SK-N-SH treated with all-trans-retinoic acid at 6 μM for 48 hours (cell line): ENCODE data around the gene OBP2A.
"Not testable (repeated sequence)": the region's sequence is repeated elsewhere in the genome, so short reads cannot be mapped to it uniquely, and the experiment has no call there.

ENCODE experiments used
- ATAC-seq: fragments of 200-7000 bp; cut with Tn5 transposase; 3 replicates; pipeline ENCODE4 v1.9.1; 2020; ENCODE audit warnings: mild to moderate bottlenecking, moderate library complexity
- ARNTL ChIP-seq: fragments of 450-650 bp; formaldehyde crosslinking; IDR thresholded peaks from 2 replicates; pipeline ENCODE4 v1.5.0; 2020; ENCODE audit warnings: low read depth, mild to moderate bottlenecking, moderate library complexity, borderline replicate concordance
- BACH2 ChIP-seq: fragments of 250-450 bp; sonication (Bioruptor Pico); IDR thresholded peaks from 2 replicates; pipeline ENCODE4 v1.9.0; 2021; ENCODE audit warnings: mild to moderate bottlenecking, borderline replicate concordance
- CSDC2 ChIP-seq: fragments of 250-450 bp; sonication (Bioruptor Pico); IDR thresholded peaks from 2 replicates; pipeline ENCODE4 v1.5.0; 2020; ENCODE audit warnings: mild to moderate bottlenecking, moderate library complexity
- ESRRG ChIP-seq: fragments of 250-450 bp; sonication (Bioruptor Pico); IDR thresholded peaks from 2 replicates; pipeline ENCODE4 v1.6.1; 2021; ENCODE audit warnings: mild to moderate bottlenecking
- GLIS3 ChIP-seq: fragments of 250-450 bp; sonication (Bioruptor Pico); IDR thresholded peaks from 2 replicates; pipeline ENCODE4 v1.5.0; 2020; ENCODE audit warnings: mild to moderate bottlenecking, moderate library complexity
- ISL1 ChIP-seq: fragments of 250-450 bp; sonication (Bioruptor Pico); IDR thresholded peaks from 2 replicates; pipeline ENCODE4 v2.1.2; 2022; ENCODE audit warnings: mild to moderate bottlenecking, moderate library complexity
- OSR1 ChIP-seq: fragments of 250-450 bp; sonication (Bioruptor Pico); IDR thresholded peaks from 2 replicates; pipeline ENCODE4 v1.8.0; 2022; ENCODE audit warnings: moderate library complexity, mild to moderate bottlenecking, inconsistent platforms
- PATZ1 ChIP-seq: fragments of 250-450 bp; sonication (Bioruptor Pico); IDR thresholded peaks from 2 replicates; pipeline ENCODE4 v1.8.0; 2020; ENCODE audit warnings: mild to moderate bottlenecking, moderate library complexity, borderline replicate concordance
- POU6F1 ChIP-seq: fragments of 250-450 bp; sonication (Bioruptor Pico); IDR thresholded peaks from 2 replicates; pipeline ENCODE4 v1.8.0; 2021; ENCODE audit warnings: low read depth, mild to moderate bottlenecking, moderate library complexity, borderline replicate concordance
- PPARA ChIP-seq: fragments of 250-450 bp; sonication (Bioruptor Pico); IDR thresholded peaks from 2 replicates; pipeline ENCODE4 v1.5.0; 2020; ENCODE audit warnings: mild to moderate bottlenecking, borderline replicate concordance
- RARB ChIP-seq: fragments of 250-450 bp; sonication (Bioruptor Pico); IDR thresholded peaks from 2 replicates; pipeline ENCODE4 v1.8.0; 2021; ENCODE audit warnings: mild to moderate bottlenecking, moderate library complexity
- SNAI2 ChIP-seq: fragments of 250-450 bp; sonication (Bioruptor Pico); IDR thresholded peaks from 2 replicates; pipeline ENCODE4 v1.5.0; 2020; ENCODE audit warnings: mild to moderate bottlenecking, moderate library complexity
- TCF4 ChIP-seq: fragments of 250-450 bp; sonication (Bioruptor Pico); IDR thresholded peaks from 2 replicates; pipeline ENCODE4 v1.8.0; 2021; ENCODE audit warnings: mild to moderate bottlenecking, moderate library complexity, borderline replicate concordance
- TOX ChIP-seq: fragments of 250-450 bp; sonication (Bioruptor Pico); IDR thresholded peaks from 2 replicates; pipeline ENCODE4 v1.8.0; 2021; ENCODE audit warnings: mild to moderate bottlenecking, moderate library complexity, borderline replicate concordance
- TSHZ2 ChIP-seq: fragments of 250-450 bp; sonication (Bioruptor Pico); IDR thresholded peaks from 2 replicates; pipeline ENCODE4 v1.5.0; 2020; ENCODE audit warnings: mild to moderate bottlenecking, moderate library complexity
- ZC3H10 ChIP-seq: fragments of 250-450 bp; sonication (Bioruptor Pico); IDR thresholded peaks from 2 replicates; pipeline ENCODE4 v1.5.1; 2021; ENCODE audit warnings: mild to moderate bottlenecking, moderate library complexity
- ZFP3 ChIP-seq: fragments of 250-450 bp; sonication (Bioruptor Pico); IDR thresholded peaks from 2 replicates; pipeline ENCODE4 v1.5.0; 2020; ENCODE audit warnings: mild to moderate bottlenecking, moderate library complexity
- ZNF565 ChIP-seq: fragments of 450-650 bp; formaldehyde crosslinking; conservative IDR thresholded peaks from 2 replicates; pipeline ENCODE4 v1.5.0; 2020; ENCODE audit warnings: low read depth, mild to moderate bottlenecking, moderate library complexity
- ZNF70 ChIP-seq: fragments of 450-650 bp; formaldehyde crosslinking; IDR thresholded peaks from 2 replicates; pipeline ENCODE4 v1.5.0; 2020; ENCODE audit warnings: mild to moderate bottlenecking, moderate library complexity
- ZNF8 ChIP-seq: fragments of 450-650 bp; formaldehyde crosslinking; IDR thresholded peaks from 2 replicates; pipeline ENCODE4 v1.5.0; 2020; ENCODE audit warnings: mild to moderate bottlenecking, moderate library complexity
- TF ChIP-seq, protein P1 (sequence below): fragments of 250-450 bp; sonication (Bioruptor Pico); IDR thresholded peaks from 2 replicates; pipeline ENCODE4 v1.5.1; 2021; ENCODE audit warnings: mild to moderate bottlenecking, moderate library complexity
- TF ChIP-seq, protein P2 (sequence below): fragments of 250-450 bp; sonication (Bioruptor Pico); IDR thresholded peaks from 2 replicates; pipeline ENCODE4 v1.5.1; 2020; ENCODE audit warnings: low read depth, mild to moderate bottlenecking, moderate library complexity

The OBP2A gene

GRCh38 chr9:135526089-135526729 lies 19.7 kb upstream of the OBP2A start:
- TF ChIP-seq RARB, result no peak
- no peak for TF ChIP-seq CSDC2
- TF ChIP-seq ZC3H10 (CRISPR knock-in tag), result no peak
- TF ChIP-seq, protein P1, sequence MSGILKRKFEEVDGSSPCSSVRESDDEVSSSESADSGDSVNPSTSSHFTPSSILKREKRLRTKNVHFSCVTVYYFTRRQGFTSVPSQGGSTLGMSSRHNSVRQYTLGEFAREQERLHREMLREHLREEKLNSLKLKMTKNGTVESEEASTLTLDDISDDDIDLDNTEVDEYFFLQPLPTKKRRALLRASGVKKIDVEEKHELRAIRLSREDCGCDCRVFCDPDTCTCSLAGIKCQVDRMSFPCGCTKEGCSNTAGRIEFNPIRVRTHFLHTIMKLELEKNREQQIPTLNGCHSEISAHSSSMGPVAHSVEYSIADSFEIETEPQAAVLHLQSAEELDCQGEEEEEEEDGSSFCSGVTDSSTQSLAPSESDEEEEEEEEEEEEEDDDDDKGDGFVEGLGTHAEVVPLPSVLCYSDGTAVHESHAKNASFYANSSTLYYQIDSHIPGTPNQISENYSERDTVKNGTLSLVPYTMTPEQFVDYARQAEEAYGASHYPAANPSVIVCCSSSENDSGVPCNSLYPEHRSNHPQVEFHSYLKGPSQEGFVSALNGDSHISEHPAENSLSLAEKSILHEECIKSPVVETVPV (CRISPR knock-in tag), result no peak
- no peak for TF ChIP-seq ARNTL (CRISPR knock-in tag)
- no peak for TF ChIP-seq ESRRG (CRISPR knock-in tag)
- TF ChIP-seq GLIS3, result no peak
- TF ChIP-seq POU6F1 (CRISPR knock-in tag), result no peak
- no peak for TF ChIP-seq TSHZ2
- no peak for ATAC-seq

- no peak for ATAC-seq
- TF ChIP-seq PATZ1 (CRISPR knock-in tag) (no peak), RARB (no peak), ISL1 (no peak), ARNTL (CRISPR knock-in tag) (no peak), PPARA (CRISPR knock-in tag) (no peak), OSR1 (CRISPR knock-in tag) (no peak), POU6F1 (CRISPR knock-in tag) (no peak), BACH2 (CRISPR knock-in tag) (no peak), ESRRG (CRISPR knock-in tag) (no peak), ZNF70 (CRISPR knock-in tag) (no peak), CSDC2 (no peak), ZNF565 (CRISPR knock-in tag) (no peak), GLIS3 (no peak), SNAI2 (no peak), TOX (CRISPR knock-in tag) (no peak), ZFP3 (CRISPR knock-in tag) (no peak), ZNF8 (CRISPR knock-in tag) (no peak), TCF4 (CRISPR knock-in tag) (no peak)
- TF ChIP-seq, protein P2, sequence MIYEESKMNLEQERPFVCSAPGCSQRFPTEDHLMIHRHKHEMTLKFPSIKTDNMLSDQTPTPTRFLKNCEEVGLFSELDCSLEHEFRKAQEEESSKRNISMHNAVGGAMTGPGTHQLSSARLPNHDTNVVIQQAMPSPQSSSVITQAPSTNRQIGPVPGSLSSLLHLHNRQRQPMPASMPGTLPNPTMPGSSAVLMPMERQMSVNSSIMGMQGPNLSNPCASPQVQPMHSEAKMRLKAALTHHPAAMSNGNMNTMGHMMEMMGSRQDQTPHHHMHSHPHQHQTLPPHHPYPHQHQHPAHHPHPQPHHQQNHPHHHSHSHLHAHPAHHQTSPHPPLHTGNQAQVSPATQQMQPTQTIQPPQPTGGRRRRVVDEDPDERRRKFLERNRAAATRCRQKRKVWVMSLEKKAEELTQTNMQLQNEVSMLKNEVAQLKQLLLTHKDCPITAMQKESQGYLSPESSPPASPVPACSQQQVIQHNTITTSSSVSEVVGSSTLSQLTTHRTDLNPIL (CRISPR knock-in tag), result no peak
- TF ChIP-seq, protein P1 (CRISPR knock-in tag), result no peak
These were observed 19.0 kb upstream of the OBP2A start for GRCh38 chr9:135526730-135527571.

GRCh38 chr9:135528842-135529435 lies 17.0 kb upstream of the OBP2A start:
- ATAC-seq, result not testable (repeated sequence)
